CMK (cell line): ENCODE data around the gene PLEKHM1.

Source experiments
- DNase-seq: peaks from one replicate; pipeline ENCODE4 v3.0.0-alpha.2; 2010; ENCODE audit warnings: low read depth

PLEKHM1 gene

DNA sequence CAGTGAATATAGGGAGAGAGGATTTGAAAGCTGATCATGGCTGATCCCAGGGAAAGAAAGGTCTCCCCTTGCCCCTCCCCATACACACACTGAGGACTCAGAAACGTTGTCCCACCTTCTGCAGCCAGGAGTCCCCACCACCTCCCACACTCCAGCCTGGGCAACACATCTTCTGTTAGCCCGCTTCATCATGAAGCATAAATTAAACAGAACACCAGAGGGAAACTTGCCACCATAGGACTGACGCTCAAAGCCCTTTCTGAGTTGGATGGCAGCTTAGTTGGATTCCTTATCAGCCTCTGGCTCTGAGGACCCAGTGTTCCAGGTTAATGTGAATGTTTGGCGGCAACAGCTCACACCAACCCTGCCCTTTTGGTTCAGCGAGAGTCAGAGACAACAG lies 91.7 kb downstream of the PLEKHM1 start:
- DNase-seq = no peak

GRCh38 chr17:45397796-45398195 lies 92.7 kb downstream of the PLEKHM1 start:
- DNase-seq = no peak

DNA sequence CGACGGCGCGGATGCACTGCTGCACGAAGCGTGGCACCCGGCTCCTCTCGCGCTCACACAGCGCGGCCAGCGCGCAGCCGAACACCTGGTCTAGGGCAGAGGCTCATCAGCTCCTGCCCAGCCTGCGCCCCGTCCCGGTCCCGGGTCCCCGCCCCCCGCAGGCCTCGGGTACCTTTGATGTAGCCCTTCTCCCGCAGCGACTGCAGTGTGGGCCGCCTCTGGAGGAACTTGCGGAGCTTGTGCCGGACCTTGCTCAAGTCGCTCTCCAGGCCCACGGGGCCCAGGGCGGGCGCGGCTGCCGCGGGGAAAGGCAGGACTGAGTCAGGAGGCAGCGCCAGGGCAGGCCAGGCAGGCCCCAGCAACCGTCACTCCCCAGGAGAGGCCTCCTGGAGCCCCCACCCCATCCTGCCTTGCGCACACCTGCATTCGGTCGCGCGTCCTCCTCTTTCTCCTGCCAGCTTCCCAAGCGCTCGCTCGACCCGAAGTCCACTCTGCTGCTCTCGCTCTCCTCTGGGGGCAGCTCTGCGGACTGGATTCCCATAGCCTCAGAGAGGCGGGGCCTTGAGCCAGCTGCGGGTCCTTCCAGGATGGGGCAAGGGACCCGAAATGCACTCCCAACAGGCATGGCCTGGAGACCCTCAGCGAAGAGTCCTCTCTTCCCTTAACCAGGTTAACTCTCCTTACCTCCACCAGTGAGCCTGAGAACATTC lies 93.9 kb downstream of the PLEKHM1 start:
- no peak for DNase-seq

- DNase-seq = no peak
Observed at GRCh38 chr17:45395569-45396415, 94.7 kb downstream of the PLEKHM1 start.

DNA sequence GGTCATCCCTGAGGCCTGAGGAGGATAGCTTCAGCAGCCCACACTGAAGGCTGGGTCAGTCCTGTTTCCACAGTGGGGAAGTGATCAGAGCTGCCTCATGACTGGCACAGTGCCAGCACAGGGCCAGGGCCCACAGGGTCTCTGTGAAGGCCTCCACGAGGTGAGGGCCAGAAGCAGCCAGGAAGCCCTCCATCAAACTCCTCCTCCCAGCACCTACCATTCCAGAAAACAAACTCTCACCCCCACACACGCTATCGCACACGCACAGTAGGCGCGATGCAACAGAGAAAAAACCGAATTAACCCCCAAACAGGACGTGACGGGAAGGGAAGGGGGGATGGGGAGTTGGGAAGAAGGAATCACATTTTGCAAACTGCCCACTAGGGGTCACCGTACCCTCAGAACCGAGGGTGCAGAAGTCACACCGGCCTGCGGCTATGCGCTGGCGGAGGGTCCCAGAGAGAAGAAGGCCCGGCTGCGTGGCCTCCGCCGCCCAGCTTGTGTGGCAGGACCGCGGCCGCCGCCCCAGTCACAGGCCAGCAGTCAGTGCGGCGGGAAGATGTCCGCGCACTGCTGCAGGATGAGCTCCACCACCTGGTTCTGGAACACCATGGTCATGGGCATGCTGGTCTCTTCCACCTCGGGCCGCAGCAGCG lies 95.5 kb downstream of the PLEKHM1 start:
- DNase-seq = peak; percentile 99

GRCh38 chr17:45394564-45394912 lies 96.0 kb downstream of the PLEKHM1 start:
- DNase-seq = no peak

- no peak for DNase-seq
Observed at GRCh38 chr17:45394091-45394490, 96.4 kb downstream of the PLEKHM1 start.

DNA sequence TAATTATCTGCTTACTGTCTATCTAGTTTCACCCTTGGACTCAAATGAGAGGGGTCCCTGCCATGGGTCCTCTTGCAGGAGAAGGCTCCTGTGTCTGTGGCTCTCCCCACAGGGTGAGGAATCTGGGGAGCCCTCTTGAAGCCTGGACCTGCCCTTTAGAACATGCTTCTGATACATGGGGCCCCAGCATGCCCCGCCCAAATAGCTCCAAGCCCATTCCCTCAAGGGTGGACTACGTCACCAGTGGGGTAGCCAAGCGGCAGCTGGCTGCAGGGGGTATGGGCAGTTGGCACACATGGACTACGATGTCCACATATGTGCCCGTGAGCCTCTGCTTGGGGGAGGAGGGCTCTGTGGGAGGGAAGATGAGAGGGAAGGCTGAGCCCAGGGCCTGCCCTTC lies 97.1 kb downstream of the PLEKHM1 start:
- DNase-seq = no peak

GRCh38 chr17:45391918-45392317 lies 98.6 kb downstream of the PLEKHM1 start:
- DNase-seq = no peak

GRCh38 chr17:45391291-45391690 lies 99.2 kb downstream of the PLEKHM1 start:
- DNase-seq = no peak

DNA sequence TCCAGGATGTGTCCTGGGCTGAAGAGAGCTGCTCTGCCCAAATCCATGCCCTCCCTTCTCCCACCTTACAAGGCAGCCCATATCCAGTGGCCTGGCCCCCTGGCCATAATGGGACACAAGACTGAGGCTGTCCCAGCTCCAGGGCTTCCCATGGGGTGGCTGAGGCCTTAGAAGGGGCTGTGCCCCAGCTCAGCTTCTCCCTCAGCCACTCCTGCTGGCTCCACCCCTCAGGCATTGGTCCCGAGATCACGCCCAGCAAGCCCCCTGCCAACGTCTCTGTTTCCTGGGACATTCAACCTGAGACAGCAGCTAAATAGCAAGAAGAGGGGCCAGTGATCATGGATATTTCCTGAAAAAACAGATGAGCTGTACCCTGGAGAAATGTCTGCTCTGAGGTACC lies 101.2 kb downstream of the PLEKHM1 start:
- DNase-seq = no peak

DNA sequence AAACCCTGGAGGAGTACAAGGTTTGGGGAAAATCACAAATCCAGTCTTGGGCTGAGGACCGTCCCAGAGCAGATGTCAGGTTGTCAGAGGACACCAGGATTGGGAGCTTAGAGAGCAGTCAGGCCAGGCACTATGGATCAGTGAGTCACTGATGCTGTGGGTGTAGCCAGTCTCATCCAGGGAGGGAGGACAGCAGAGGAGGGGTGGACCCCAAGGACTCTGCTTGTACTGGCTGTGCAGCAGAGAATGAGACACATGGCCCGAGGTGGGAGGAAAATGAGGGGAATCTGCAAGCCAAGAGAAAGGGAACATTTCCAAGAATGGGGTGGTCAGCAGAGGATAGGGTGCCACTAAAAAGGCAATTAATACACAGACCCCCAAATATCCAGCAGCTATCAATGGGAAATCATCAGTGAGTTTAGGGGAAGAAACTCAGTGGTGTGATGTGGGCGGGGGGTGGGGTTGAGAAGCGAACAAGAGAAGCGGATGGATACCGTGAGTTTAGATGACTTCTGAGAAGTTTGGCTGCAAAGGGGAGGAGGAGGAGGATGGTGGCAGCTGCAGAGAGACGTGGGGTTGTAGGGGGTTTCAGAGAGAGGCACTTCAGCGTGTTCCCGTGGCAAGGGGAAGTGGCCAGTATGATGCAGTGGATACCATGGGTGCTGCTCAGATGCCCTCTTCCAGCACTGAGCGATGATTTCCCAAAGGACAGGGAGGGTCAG lies 101.8 kb downstream of the PLEKHM1 start:
- no peak for DNase-seq

DNA sequence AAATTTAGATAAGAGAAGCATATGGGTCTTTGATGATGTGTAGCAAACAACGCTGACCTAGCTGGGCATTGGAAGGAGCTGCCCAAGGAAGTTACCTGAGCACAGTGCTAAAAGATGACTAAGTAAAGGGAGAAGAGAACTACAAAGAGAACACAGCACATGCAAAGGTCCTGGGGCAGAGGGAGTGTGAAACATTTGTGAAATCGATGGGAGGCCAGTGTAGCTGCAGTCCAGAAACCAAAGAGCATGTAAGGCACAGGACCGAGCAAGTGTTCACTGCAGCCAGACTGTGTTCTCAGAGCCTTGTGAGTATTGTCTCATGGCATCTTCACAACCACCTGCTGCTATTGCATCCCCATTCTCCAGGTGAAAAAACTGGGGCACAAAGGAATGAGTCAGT lies 102.8 kb downstream of the PLEKHM1 start:
- no peak for DNase-seq

- no peak for DNase-seq
Observed at GRCh38 chr17:45386178-45386577, 104.3 kb downstream of the PLEKHM1 start.
